Panc1 (cell line): Measurements from ENCODE around the gene FAF1. TPM values are rescaled to one million over a fixed set of nuclear protein-coding genes. Genes with fewer than 3 reads are reported as not detected.

ENCODE experiments used
- ATAC-seq: fragments of 200-7000 bp; cut with Tn5 transposase; 2 replicates; pipeline ENCODE4 v1.9.1; 2020; ENCODE audit warnings: mild to moderate bottlenecking, moderate library complexity
- BruUV-seq: library from RNA; stranded (reverse); fragments of 400-500 nt; replicated peaks from 2 replicates; lab custom pipeline; 2021; lab: Mats Ljungman, UMichigan
- CTCF ChIA-PET: fragments of 300-600 bp; sonication (Branson Sonifier 250); formaldehyde crosslinking; loops from one replicate; lab custom pipeline; 2022; ENCODE audit warnings: antibody characterized with exemption; lab: Charles Lee
- POLR2A ChIA-PET: fragments of 300-600 bp; sonication (Branson Sonifier 250); formaldehyde crosslinking; loops from one replicate; lab custom pipeline; 2022; ENCODE audit warnings: antibody characterized with exemption; lab: Charles Lee
- DNase-seq: peaks from one replicate; pipeline ENCODE4 v3.0.0-alpha.2; 2010; ENCODE audit warnings: low read depth, low spot score
- H3K27ac ChIP-seq: 2 replicates; pipeline ENCODE4 v1.5.1; 2011; ENCODE audit warnings: mild to moderate bottlenecking, low read length, inconsistent platforms
- H3K27me3 ChIP-seq: fragments of 200-500 bp; sonication (Bioruptor generic); 2 replicates; pipeline ENCODE4 v1.6.0; 2014; ENCODE audit warnings: low read length, inconsistent platforms; ENCODE audit not compliant: control insufficient read depth, insufficient read depth
- H3K36me3 ChIP-seq: fragments of 200-500 bp; sonication (Bioruptor generic); 2 replicates; pipeline ENCODE4 v1.5.1; 2014; ENCODE audit warnings: inconsistent platforms, mild to moderate bottlenecking, low read length, moderate library complexity; ENCODE audit not compliant: control insufficient read depth, insufficient read depth
- H3K4me1 ChIP-seq: 2 replicates; pipeline ENCODE4 v1.5.1; 2011; ENCODE audit warnings: inconsistent platforms, mild to moderate bottlenecking, low read length, moderate library complexity; ENCODE audit not compliant: control insufficient read depth, insufficient read depth
- H3K4me3 ChIP-seq, 2 experiments: 2 replicates each; pipeline ENCODE4 v1.5.1; 2011 to 2012; ENCODE audit warnings: low read depth in 2 of 2, low read length in 2 of 2, mild to moderate bottlenecking in 2 of 2, inconsistent platforms in 1 of 2, moderate library complexity in 1 of 2
- H3K9me3 ChIP-seq: fragments of 200-500 bp; sonication (Bioruptor generic); 2 replicates; pipeline ENCODE4 v1.5.1; 2014; ENCODE audit warnings: low read depth, mild to moderate bottlenecking, inconsistent platforms, low read length, moderate library complexity; ENCODE audit not compliant: control insufficient read depth, insufficient read depth
- POLR2AphosphoS5 ChIP-seq: IDR thresholded peaks from 2 replicates; pipeline ENCODE4 v1.6.1; 2012; ENCODE audit warnings: mild to moderate bottlenecking, low read depth, low read length, moderate library complexity
- REST ChIP-seq, 2 experiments: IDR thresholded peaks; 2 replicates each; pipeline ENCODE4 v1.6.1; 2011 to 2012; ENCODE audit warnings: low read depth in 2 of 2, control low read depth in 1 of 2, low read length in 1 of 2, mild to moderate bottlenecking in 1 of 2, moderate library complexity in 1 of 2; ENCODE audit not compliant: insufficient read depth in 1 of 2
- SIN3A ChIP-seq: IDR thresholded peaks from 2 replicates; pipeline ENCODE4 v1.6.1; 2012; ENCODE audit warnings: low read depth, mild to moderate bottlenecking, low read length, moderate library complexity, borderline replicate concordance; ENCODE audit not compliant: insufficient read depth
- TCF7L2 ChIP-seq: IDR thresholded peaks from 2 replicates; pipeline ENCODE4 v1.6.1; 2011; ENCODE audit warnings: mild to moderate bottlenecking, low read depth, low read length, inconsistent platforms
- in situ Hi-C: cut with HindIII; loops from 2 replicates; pipeline ENCODE4 v1.10.0; 2016; ENCODE audit warnings: low sequenced_read_pairs, low pct_unique_long_range_greater_than_20kb
- intact Hi-C: fragments of 100-400 bp; cut with micrococcal nuclease; formaldehyde crosslinking; loops from one replicate; pipeline ENCODE4 v1.10.0; 2022; ENCODE audit not compliant: unreplicated experiment
- total RNA-seq: library from RNA; stranded (reverse); gene quantifications from one replicate; pipeline ENCODE4 v1.2.1, GENCODE V29; 2021; ENCODE audit not compliant: unreplicated experiment
- TF ChIP-seq, protein P1 (sequence below): fragments of 450-650 bp; IDR thresholded peaks from 2 replicates; pipeline ENCODE4 v1.5.1; 2017; ENCODE audit warnings: mild to moderate bottlenecking

The FAF1 gene
- total RNA-seq, 1 experiment from 2014 or later: 101 TPM

- ChIA-PET CTCF (interaction anchor here (0.6 kb wide), 1 partner anchor 14 kb away, joined by 3 read pairs; no protein-coding TSS in a partner anchor), POLR2A (no interaction called here)
- BruUV-seq: no TSS peak
- no peak for ATAC-seq
- in situ Hi-C loops: no loop called here
- Histone ChIP-seq H3K36me3 (no peaks in the 10 kb centered on the region), H3K9me3 (no peaks in the 10 kb centered on the region), H3K4me1 (no peaks in the 10 kb centered on the region), H3K27ac (no peak overlapping the region), H3K27me3 (no peaks in the 10 kb centered on the region; the same call in 1 of the 2 replicates), H3K4me3 (no peak overlapping the region)
- TF ChIP-seq TCF7L2: no peak
- TF ChIP-seq SIN3A: no peak
- no peak for TF ChIP-seq REST (IDR thresholded peaks at IDR 0.05; ENCODE audit: insufficient read depth in 1 of 2, low read depth in 2 of 2, low read length in 1 of 2)
- TF ChIP-seq, protein P1, sequence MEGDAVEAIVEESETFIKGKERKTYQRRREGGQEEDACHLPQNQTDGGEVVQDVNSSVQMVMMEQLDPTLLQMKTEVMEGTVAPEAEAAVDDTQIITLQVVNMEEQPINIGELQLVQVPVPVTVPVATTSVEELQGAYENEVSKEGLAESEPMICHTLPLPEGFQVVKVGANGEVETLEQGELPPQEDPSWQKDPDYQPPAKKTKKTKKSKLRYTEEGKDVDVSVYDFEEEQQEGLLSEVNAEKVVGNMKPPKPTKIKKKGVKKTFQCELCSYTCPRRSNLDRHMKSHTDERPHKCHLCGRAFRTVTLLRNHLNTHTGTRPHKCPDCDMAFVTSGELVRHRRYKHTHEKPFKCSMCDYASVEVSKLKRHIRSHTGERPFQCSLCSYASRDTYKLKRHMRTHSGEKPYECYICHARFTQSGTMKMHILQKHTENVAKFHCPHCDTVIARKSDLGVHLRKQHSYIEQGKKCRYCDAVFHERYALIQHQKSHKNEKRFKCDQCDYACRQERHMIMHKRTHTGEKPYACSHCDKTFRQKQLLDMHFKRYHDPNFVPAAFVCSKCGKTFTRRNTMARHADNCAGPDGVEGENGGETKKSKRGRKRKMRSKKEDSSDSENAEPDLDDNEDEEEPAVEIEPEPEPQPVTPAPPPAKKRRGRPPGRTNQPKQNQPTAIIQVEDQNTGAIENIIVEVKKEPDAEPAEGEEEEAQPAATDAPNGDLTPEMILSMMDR: no peak
- TF ChIP-seq POLR2AphosphoS5: no peak
- intact Hi-C loops: no loop called here
- no peak for DNase-seq
These were observed 541.4 kb downstream of the FAF1 start for GRCh38 chr1:50418600-50419109.

DNA sequence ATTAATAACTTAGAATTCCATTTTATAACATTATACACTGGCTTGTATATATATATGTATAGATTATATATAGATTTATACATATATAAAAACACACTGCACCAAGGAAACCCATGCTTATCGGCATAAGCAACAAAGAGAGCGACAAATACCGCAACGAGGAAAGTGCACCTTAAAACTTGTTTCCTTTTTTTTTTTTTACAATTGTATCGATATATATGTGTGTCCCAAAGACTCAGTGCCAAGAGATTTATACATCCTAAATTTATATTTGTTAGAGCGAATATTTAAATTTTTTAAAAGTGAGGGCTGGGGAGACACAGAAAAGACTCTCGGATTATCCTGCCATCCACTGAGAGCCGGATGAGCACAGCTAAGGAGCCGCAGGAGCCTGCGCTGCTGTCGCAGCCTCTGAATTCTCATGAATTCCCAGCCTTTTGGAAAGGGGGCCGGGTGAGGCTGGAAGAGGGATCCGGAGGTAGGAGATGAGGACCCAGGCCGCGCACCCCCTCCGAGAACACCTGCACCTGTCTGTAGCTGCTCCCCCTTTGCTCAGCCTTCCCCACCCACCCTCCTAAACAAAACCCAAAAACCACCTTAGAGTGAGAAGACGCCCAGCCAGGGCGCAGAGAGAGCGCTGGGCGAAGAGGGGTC lies 542.0 kb downstream of the FAF1 start:
- no peak for DNase-seq
- in situ Hi-C loops (no loop called here), intact Hi-C loops (no loop called here)
- H3K4me1 ChIP-seq: no peaks in the 10 kb centered on the region
- no peak overlapping the region for H3K4me3 ChIP-seq
- ChIA-PET POLR2A (no interaction called here), CTCF (no interaction called here)
- H3K9me3 ChIP-seq: no peaks in the 10 kb centered on the region
- BruUV-seq: no TSS peak
- TF ChIP-seq REST (IDR thresholded peaks at IDR 0.05; ENCODE audit: insufficient read depth in 1 of 2, low read depth in 2 of 2, low read length in 1 of 2) (no peak), TCF7L2 (no peak), SIN3A (no peak), POLR2AphosphoS5 (no peak)
- H3K27me3 ChIP-seq: no peaks in the 10 kb centered on the region; the same call in 1 of the 2 replicates
- ATAC-seq: no peak
- no peak overlapping the region for H3K27ac ChIP-seq
- no peaks in the 10 kb centered on the region for H3K36me3 ChIP-seq
